GM12878 (cell line): ENCODE measurements around the gene KRTAP29-1. TPM values are rescaled to one million over a fixed set of nuclear protein-coding genes. Genes with fewer than 3 reads are reported as not detected.

Source experiments
- NFIC ChIP-seq: IDR thresholded peaks from 2 replicates; pipeline ENCODE4 v1.6.1; 2012; ENCODE audit warnings: low read depth, mild to moderate bottlenecking, inconsistent platforms, low read length, moderate library complexity
- RFX5 ChIP-seq: IDR thresholded peaks from 2 replicates; pipeline ENCODE4 v1.6.1; 2011; ENCODE audit warnings: low read depth, low read length, improper control_type of control experiment
- SUPT20H ChIP-seq: IDR thresholded peaks from 2 replicates; pipeline ENCODE4 v1.6.1; 2011; ENCODE audit warnings: low read depth, mild to moderate bottlenecking, low read length, moderate library complexity, borderline replicate concordance; ENCODE audit not compliant: control insufficient read depth
- TAF1 ChIP-seq: IDR thresholded peaks from 2 replicates; pipeline ENCODE4 v1.6.1; 2011; ENCODE audit warnings: mild to moderate bottlenecking, low read depth, low read length, borderline replicate concordance
- polyA plus RNA-seq, 11 experiments: library from polyadenylated mRNA; depleted of rRNA in 4 of 11; unstranded in 6 of 11; stranded (reverse) in 5 of 11; fragments of >200 nt; fragmentation: Nextera tagmentation in 4 of 11; fragmentation: Illumina TruSeq in 1 of 11; extraction: Ambion mirVana in 4 of 11; extraction: Trizol in 1 of 11; gene quantifications; 1 replicate in 1 of 11; 2 replicates in 10 of 11; pipeline versions ENCODE4 v1.2.1 to v1.2.3, GENCODE V29; 2011 to 2016; ENCODE audit warnings: inconsistent platforms in 2 of 11, missing spikeins in 2 of 11, low read depth in 1 of 11
- small RNA-seq: library from RNA; depleted of rRNA; stranded (forward); fragments of <200 nt; gene quantifications from one replicate; pipeline ENCODE3, GENCODE V24; 2014
- total RNA-seq, 4 experiments: library from RNA; depleted of rRNA in 3 of 4; stranded (reverse); fragments of >200 nt in 3 of 4; fragmentation: Illumina TruSeq in 1 of 4; extraction: Trizol in 1 of 4; gene quantifications; 2 replicates each; pipeline versions ENCODE4 v1.2.1 to v1.2.3, GENCODE V29; 2013 to 2021
- TF ChIP-seq, protein P1 (sequence below): IDR thresholded peaks from 2 replicates; pipeline ENCODE4 v1.6.1; 2012; ENCODE audit warnings: low read length, inconsistent platforms
- TF ChIP-seq, protein P2 (sequence below): fragments of 450-650 bp; IDR thresholded peaks from 2 replicates; pipeline ENCODE4 v1.6.1; 2016; ENCODE audit warnings: mild to moderate bottlenecking, moderate library complexity, borderline replicate concordance

KRTAP29-1 gene
- total and polyA plus RNA-seq, 10 of the 15 experiments (the other 5 are each of a cell fraction or from before 2014, with no cell fraction given), result 1.9 TPM; not detected in 9

DNA sequence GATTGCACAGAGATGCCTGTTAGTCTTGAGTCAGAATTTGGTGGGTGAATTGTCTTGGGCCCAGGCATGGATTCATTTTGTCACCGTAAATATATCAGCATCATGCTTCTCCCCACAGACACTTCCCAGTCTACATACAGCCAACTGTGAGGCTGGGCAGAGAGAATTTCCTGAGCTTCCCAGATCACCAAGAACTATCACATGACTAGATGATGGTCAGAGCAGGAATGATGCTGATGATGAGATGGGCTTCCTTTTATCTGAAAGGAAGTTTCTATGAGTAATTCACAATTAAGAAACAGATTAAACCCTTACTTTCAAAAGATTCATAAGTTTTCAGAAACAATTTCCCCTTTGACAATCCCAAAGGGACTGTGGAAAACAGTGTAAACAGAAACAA is 47.8 kb downstream of the KRTAP29-1 start (continued):
- TF ChIP-seq, protein P1, sequence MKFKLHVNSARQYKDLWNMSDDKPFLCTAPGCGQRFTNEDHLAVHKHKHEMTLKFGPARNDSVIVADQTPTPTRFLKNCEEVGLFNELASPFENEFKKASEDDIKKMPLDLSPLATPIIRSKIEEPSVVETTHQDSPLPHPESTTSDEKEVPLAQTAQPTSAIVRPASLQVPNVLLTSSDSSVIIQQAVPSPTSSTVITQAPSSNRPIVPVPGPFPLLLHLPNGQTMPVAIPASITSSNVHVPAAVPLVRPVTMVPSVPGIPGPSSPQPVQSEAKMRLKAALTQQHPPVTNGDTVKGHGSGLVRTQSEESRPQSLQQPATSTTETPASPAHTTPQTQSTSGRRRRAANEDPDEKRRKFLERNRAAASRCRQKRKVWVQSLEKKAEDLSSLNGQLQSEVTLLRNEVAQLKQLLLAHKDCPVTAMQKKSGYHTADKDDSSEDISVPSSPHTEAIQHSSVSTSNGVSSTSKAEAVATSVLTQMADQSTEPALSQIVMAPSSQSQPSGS, result no peak
- TF ChIP-seq SUPT20H (no peak), TAF1 (no peak), RFX5 (no peak), NFIC (no peak)
- TF ChIP-seq, protein P2, sequence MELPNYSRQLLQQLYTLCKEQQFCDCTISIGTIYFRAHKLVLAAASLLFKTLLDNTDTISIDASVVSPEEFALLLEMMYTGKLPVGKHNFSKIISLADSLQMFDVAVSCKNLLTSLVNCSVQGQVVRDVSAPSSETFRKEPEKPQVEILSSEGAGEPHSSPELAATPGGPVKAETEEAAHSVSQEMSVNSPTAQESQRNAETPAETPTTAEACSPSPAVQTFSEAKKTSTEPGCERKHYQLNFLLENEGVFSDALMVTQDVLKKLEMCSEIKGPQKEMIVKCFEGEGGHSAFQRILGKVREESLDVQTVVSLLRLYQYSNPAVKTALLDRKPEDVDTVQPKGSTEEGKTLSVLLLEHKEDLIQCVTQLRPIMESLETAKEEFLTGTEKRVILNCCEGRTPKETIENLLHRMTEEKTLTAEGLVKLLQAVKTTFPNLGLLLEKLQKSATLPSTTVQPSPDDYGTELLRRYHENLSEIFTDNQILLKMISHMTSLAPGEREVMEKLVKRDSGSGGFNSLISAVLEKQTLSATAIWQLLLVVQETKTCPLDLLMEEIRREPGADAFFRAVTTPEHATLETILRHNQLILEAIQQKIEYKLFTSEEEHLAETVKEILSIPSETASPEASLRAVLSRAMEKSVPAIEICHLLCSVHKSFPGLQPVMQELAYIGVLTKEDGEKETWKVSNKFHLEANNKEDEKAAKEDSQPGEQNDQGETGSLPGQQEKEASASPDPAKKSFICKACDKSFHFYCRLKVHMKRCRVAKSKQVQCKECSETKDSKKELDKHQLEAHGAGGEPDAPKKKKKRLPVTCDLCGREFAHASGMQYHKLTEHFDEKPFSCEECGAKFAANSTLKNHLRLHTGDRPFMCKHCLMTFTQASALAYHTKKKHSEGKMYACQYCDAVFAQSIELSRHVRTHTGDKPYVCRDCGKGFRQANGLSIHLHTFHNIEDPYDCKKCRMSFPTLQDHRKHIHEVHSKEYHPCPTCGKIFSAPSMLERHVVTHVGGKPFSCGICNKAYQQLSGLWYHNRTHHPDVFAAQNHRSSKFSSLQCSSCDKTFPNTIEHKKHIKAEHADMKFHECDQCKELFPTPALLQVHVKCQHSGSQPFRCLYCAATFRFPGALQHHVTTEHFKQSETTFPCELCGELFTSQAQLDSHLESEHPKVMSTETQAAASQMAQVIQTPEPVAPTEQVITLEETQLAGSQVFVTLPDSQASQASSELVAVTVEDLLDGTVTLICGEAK, result no peak
- TF ChIP-seq, all 136 proteins: peak for 0

Small RNA genes within 50 kb of the gene (small RNA-seq; reads per million reads assigned to genes)
- not detected for gene KRTAP9-10P

Other genes with a start within 250 kb of the KRTAP29-1 start
Only the 7 nearest of the 37 such genes appear.
- not detected in 2 replicates for gene KRTAP9-4, start 53.2 kb downstream of the KRTAP29-1 start, total RNA-seq (2014; rRNA removed)
- not detected in 2 replicates for gene KRTAP9-4, start 53.2 kb downstream of the KRTAP29-1 start, total RNA-seq (2014; rRNA removed; fragmentation: Illumina TruSeq; extraction: Trizol)
- gene KRTAP9-4, start 53.2 kb downstream of the KRTAP29-1 start, total RNA-seq (2021), result not detected in 2 replicates
- gene KRTAP9-4, start 53.2 kb downstream of the KRTAP29-1 start, polyA plus RNA-seq (2011; rRNA removed), result not detected in 2 replicates
- not detected in 2 replicates for gene KRTAP9-4, start 53.2 kb downstream of the KRTAP29-1 start, polyA plus RNA-seq (2014; fragmentation: Illumina TruSeq; extraction: Trizol)
- gene KRTAP9-4, start 53.2 kb downstream of the KRTAP29-1 start, polyA plus RNA-seq (2014; fragmentation: Nextera tagmentation; extraction: Ambion mirVana), result not detected
- gene KRTAP9-4, start 53.2 kb downstream of the KRTAP29-1 start, polyA plus RNA-seq (2014; rRNA removed), result not detected in 2 replicates
- gene KRTAP9-4, start 53.2 kb downstream of the KRTAP29-1 start, polyA plus RNA-seq (2016; fragmentation: Nextera tagmentation; extraction: Ambion mirVana), result not detected
- gene KRTAP9-9, start 47.5 kb downstream of the KRTAP29-1 start, total RNA-seq (2014; rRNA removed), result not detected in 2 replicates
- not detected in 2 replicates for gene KRTAP9-9, start 47.5 kb downstream of the KRTAP29-1 start, total RNA-seq (2014; rRNA removed; fragmentation: Illumina TruSeq; extraction: Trizol)
- gene KRTAP9-9, start 47.5 kb downstream of the KRTAP29-1 start, total RNA-seq (2021), result not detected in 2 replicates
- not detected in 2 replicates for gene KRTAP9-9, start 47.5 kb downstream of the KRTAP29-1 start, polyA plus RNA-seq (2011; rRNA removed)
- not detected in 2 replicates for gene KRTAP9-9, start 47.5 kb downstream of the KRTAP29-1 start, polyA plus RNA-seq (2014; fragmentation: Illumina TruSeq; extraction: Trizol)
- gene KRTAP9-9, start 47.5 kb downstream of the KRTAP29-1 start, polyA plus RNA-seq (2014; fragmentation: Nextera tagmentation; extraction: Ambion mirVana), result not detected
- gene KRTAP9-9, start 47.5 kb downstream of the KRTAP29-1 start, polyA plus RNA-seq (2014; rRNA removed), result not detected in 2 replicates
- gene KRTAP9-9, start 47.5 kb downstream of the KRTAP29-1 start, polyA plus RNA-seq (2016; fragmentation: Nextera tagmentation; extraction: Ambion mirVana), result not detected
- gene KRTAP9-6, start 37.5 kb downstream of the KRTAP29-1 start, total RNA-seq (2014; rRNA removed), result not detected in 2 replicates
- not detected in 2 replicates for gene KRTAP9-6, start 37.5 kb downstream of the KRTAP29-1 start, total RNA-seq (2014; rRNA removed; fragmentation: Illumina TruSeq; extraction: Trizol)
- not detected in 2 replicates for gene KRTAP9-6, start 37.5 kb downstream of the KRTAP29-1 start, total RNA-seq (2021)
- not detected in 2 replicates for gene KRTAP9-6, start 37.5 kb downstream of the KRTAP29-1 start, polyA plus RNA-seq (2011; rRNA removed)
- not detected in 2 replicates for gene KRTAP9-6, start 37.5 kb downstream of the KRTAP29-1 start, polyA plus RNA-seq (2014; fragmentation: Illumina TruSeq; extraction: Trizol)
- not detected for gene KRTAP9-6, start 37.5 kb downstream of the KRTAP29-1 start, polyA plus RNA-seq (2014; fragmentation: Nextera tagmentation; extraction: Ambion mirVana)
- not detected in 2 replicates for gene KRTAP9-6, start 37.5 kb downstream of the KRTAP29-1 start, polyA plus RNA-seq (2014; rRNA removed)
- not detected for gene KRTAP9-6, start 37.5 kb downstream of the KRTAP29-1 start, polyA plus RNA-seq (2016; fragmentation: Nextera tagmentation; extraction: Ambion mirVana)
- not detected in 2 replicates for gene KRTAP9-7, start 27.2 kb downstream of the KRTAP29-1 start, total RNA-seq (2014; rRNA removed)
- gene KRTAP9-7, start 27.2 kb downstream of the KRTAP29-1 start, total RNA-seq (2014; rRNA removed; fragmentation: Illumina TruSeq; extraction: Trizol), result not detected in 2 replicates
- not detected in 2 replicates for gene KRTAP9-7, start 27.2 kb downstream of the KRTAP29-1 start, total RNA-seq (2021)
- gene KRTAP9-7, start 27.2 kb downstream of the KRTAP29-1 start, polyA plus RNA-seq (2011; rRNA removed), result not detected in 2 replicates
- gene KRTAP9-7, start 27.2 kb downstream of the KRTAP29-1 start, polyA plus RNA-seq (2014; fragmentation: Illumina TruSeq; extraction: Trizol), result not detected in 2 replicates
- gene KRTAP9-7, start 27.2 kb downstream of the KRTAP29-1 start, polyA plus RNA-seq (2014; fragmentation: Nextera tagmentation; extraction: Ambion mirVana), result not detected
- not detected in 2 replicates for gene KRTAP9-7, start 27.2 kb downstream of the KRTAP29-1 start, polyA plus RNA-seq (2014; rRNA removed)
- not detected for gene KRTAP9-7, start 27.2 kb downstream of the KRTAP29-1 start, polyA plus RNA-seq (2016; fragmentation: Nextera tagmentation; extraction: Ambion mirVana)
- gene KRTAP16-1, start 6.5 kb upstream of the KRTAP29-1 start, total RNA-seq (2014; rRNA removed), result not detected in 2 replicates
- not detected in 2 replicates for gene KRTAP16-1, start 6.5 kb upstream of the KRTAP29-1 start, total RNA-seq (2014; rRNA removed; fragmentation: Illumina TruSeq; extraction: Trizol)
- gene KRTAP16-1, start 6.5 kb upstream of the KRTAP29-1 start, total RNA-seq (2021), result not detected in 2 replicates
- gene KRTAP16-1, start 6.5 kb upstream of the KRTAP29-1 start, polyA plus RNA-seq (2011; rRNA removed), result 0.16 and 0.23 TPM in 2 replicates
- not detected in 2 replicates for gene KRTAP16-1, start 6.5 kb upstream of the KRTAP29-1 start, polyA plus RNA-seq (2014; fragmentation: Illumina TruSeq; extraction: Trizol)
- not detected for gene KRTAP16-1, start 6.5 kb upstream of the KRTAP29-1 start, polyA plus RNA-seq (2014; fragmentation: Nextera tagmentation; extraction: Ambion mirVana)
- gene KRTAP16-1, start 6.5 kb upstream of the KRTAP29-1 start, polyA plus RNA-seq (2014; rRNA removed), result not detected in 2 replicates
- gene KRTAP16-1, start 6.5 kb upstream of the KRTAP29-1 start, polyA plus RNA-seq (2016; fragmentation: Nextera tagmentation; extraction: Ambion mirVana), result not detected
- gene KRTAP17-1, start 12.9 kb upstream of the KRTAP29-1 start, total RNA-seq (2014; rRNA removed), result 0.17 TPM in 1 of 2 replicates, not detected in the other
- gene KRTAP17-1, start 12.9 kb upstream of the KRTAP29-1 start, total RNA-seq (2014; rRNA removed; fragmentation: Illumina TruSeq; extraction: Trizol), result not detected in 2 replicates
- gene KRTAP17-1, start 12.9 kb upstream of the KRTAP29-1 start, total RNA-seq (2021), result not detected in 2 replicates
- gene KRTAP17-1, start 12.9 kb upstream of the KRTAP29-1 start, polyA plus RNA-seq (2011; rRNA removed), result 4.9 and 5.7 TPM in 2 replicates
- not detected in 2 replicates for gene KRTAP17-1, start 12.9 kb upstream of the KRTAP29-1 start, polyA plus RNA-seq (2014; fragmentation: Illumina TruSeq; extraction: Trizol)
- not detected for gene KRTAP17-1, start 12.9 kb upstream of the KRTAP29-1 start, polyA plus RNA-seq (2014; fragmentation: Nextera tagmentation; extraction: Ambion mirVana)
- not detected in 2 replicates for gene KRTAP17-1, start 12.9 kb upstream of the KRTAP29-1 start, polyA plus RNA-seq (2014; rRNA removed)
- under 1 TPM in 1 of 2 experiments, not detected in 1; 0.16 TPM for gene KRTAP17-1, start 12.9 kb upstream of the KRTAP29-1 start, polyA plus RNA-seq (2016; fragmentation: Nextera tagmentation; extraction: Ambion mirVana)
- not detected in 2 replicates for gene KRT33A, start 48.0 kb upstream of the KRTAP29-1 start, total RNA-seq (2014; rRNA removed)
- gene KRT33A, start 48.0 kb upstream of the KRTAP29-1 start, total RNA-seq (2014; rRNA removed; fragmentation: Illumina TruSeq; extraction: Trizol), result not detected in 2 replicates
- not detected in 2 replicates for gene KRT33A, start 48.0 kb upstream of the KRTAP29-1 start, total RNA-seq (2021)
- not detected in 2 replicates for gene KRT33A, start 48.0 kb upstream of the KRTAP29-1 start, polyA plus RNA-seq (2011; rRNA removed)
- gene KRT33A, start 48.0 kb upstream of the KRTAP29-1 start, polyA plus RNA-seq (2014; fragmentation: Illumina TruSeq; extraction: Trizol), result not detected in 2 replicates
- gene KRT33A, start 48.0 kb upstream of the KRTAP29-1 start, polyA plus RNA-seq (2014; fragmentation: Nextera tagmentation; extraction: Ambion mirVana), result not detected
- not detected in 2 replicates for gene KRT33A, start 48.0 kb upstream of the KRTAP29-1 start, polyA plus RNA-seq (2014; rRNA removed)
- not detected for gene KRT33A, start 48.0 kb upstream of the KRTAP29-1 start, polyA plus RNA-seq (2016; fragmentation: Nextera tagmentation; extraction: Ambion mirVana)